NT2/D1 (cell line): ENCODE measurements around the gene ETNK1.

Experiments
- DNase-seq: peaks from one replicate; pipeline ENCODE4 v3.0.0-alpha.2; 2011; ENCODE audit warnings: low read depth, low spot score
- H3K27me3 ChIP-seq: 2 replicates; pipeline ENCODE4 v1.6.0; 2011; ENCODE audit warnings: mild to moderate bottlenecking; ENCODE audit not compliant: insufficient read length, insufficient read depth
- H3K36me3 ChIP-seq: 2 replicates; pipeline ENCODE4 v1.6.1; 2011; ENCODE audit warnings: mild to moderate bottlenecking, low read length, mixed read lengths; ENCODE audit not compliant: insufficient read depth, insufficient read length
- H3K4me1 ChIP-seq: 2 replicates; pipeline ENCODE4 v1.5.1; 2011; ENCODE audit not compliant: insufficient read depth, insufficient read length
- H3K4me3 ChIP-seq: 2 replicates; pipeline ENCODE4 v1.5.1; 2011; ENCODE audit warnings: low read depth; ENCODE audit not compliant: insufficient read length
- H3K9ac ChIP-seq: 2 replicates; pipeline ENCODE4 v1.6.0; 2011; ENCODE audit warnings: low read depth; ENCODE audit not compliant: insufficient read length
- H3K9me3 ChIP-seq: 2 replicates; pipeline ENCODE4 v1.5.1; 2011; ENCODE audit warnings: mild to moderate bottlenecking, low read length; ENCODE audit not compliant: insufficient read depth
- SUZ12 ChIP-seq: IDR thresholded peaks from 2 replicates; pipeline ENCODE4 v1.6.1; 2011; ENCODE audit not compliant: insufficient read length, insufficient read depth; ENCODE audit errors: extremely low read depth
- YY1 ChIP-seq: IDR thresholded peaks from 2 replicates; pipeline ENCODE4 v1.6.1; 2011; ENCODE audit not compliant: insufficient read length, insufficient read depth
- ZNF274 ChIP-seq: IDR thresholded peaks from 2 replicates; pipeline ENCODE4 v1.6.1; 2011; ENCODE audit warnings: mild to moderate bottlenecking, low read depth, low read length

Gene ETNK1

GRCh38 chr12:22709292-22709691 lies 84.3 kb downstream of the ETNK1 start:
- Histone ChIP-seq H3K4me3 (no peak overlapping the region), H3K36me3 (no peaks in the 10 kb centered on the region), H3K9me3 (no peaks in the 10 kb centered on the region), H3K9ac (no peak overlapping the region), H3K27me3 (no peaks in the 10 kb centered on the region), H3K4me1 (no peaks in the 10 kb centered on the region)
- TF ChIP-seq ZNF274, result no peak
- no peak for TF ChIP-seq SUZ12
- TF ChIP-seq YY1, result no peak
- peak; percentile 78 for DNase-seq

GRCh38 chr12:22712083-22712482 lies 87.1 kb downstream of the ETNK1 start:
- Histone ChIP-seq H3K36me3 (no peaks in the 10 kb centered on the region), H3K4me3 (no peak overlapping the region), H3K4me1 (no peaks in the 10 kb centered on the region), H3K9me3 (no peaks in the 10 kb centered on the region), H3K27me3 (no peaks in the 10 kb centered on the region), H3K9ac (no peak overlapping the region)
- no peak for TF ChIP-seq YY1
- no peak for TF ChIP-seq ZNF274
- no peak for TF ChIP-seq SUZ12
- no peak for DNase-seq

DNA sequence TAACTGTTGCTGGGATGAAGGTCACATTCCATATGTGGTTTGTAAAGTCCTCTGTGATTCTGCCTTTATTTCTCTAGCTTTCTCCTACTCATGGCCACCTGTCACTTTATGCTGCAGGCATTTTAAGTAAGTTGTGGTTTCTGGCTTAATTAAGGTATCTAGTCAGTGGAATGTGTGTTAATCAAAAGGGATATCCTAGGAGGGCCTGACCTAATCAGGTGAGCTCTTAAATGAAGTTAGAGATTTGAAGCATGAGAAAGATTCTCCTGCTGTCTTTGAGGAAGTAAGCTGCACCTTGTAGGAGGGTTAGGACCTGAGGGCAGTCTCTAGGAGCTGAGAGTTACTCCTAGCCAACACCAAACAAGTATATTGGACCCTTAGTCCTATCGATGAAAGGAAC lies 90.3 kb downstream of the ETNK1 start:
- TF ChIP-seq ZNF274 (no peak), YY1 (no peak), SUZ12 (no peak)
- Histone ChIP-seq H3K36me3 (no peaks in the 10 kb centered on the region), H3K4me1 (no peaks in the 10 kb centered on the region), H3K27me3 (no peaks in the 10 kb centered on the region), H3K9me3 (no peaks in the 10 kb centered on the region), H3K4me3 (no peak overlapping the region), H3K9ac (no peak overlapping the region)
- DNase-seq, result no peak

DNA sequence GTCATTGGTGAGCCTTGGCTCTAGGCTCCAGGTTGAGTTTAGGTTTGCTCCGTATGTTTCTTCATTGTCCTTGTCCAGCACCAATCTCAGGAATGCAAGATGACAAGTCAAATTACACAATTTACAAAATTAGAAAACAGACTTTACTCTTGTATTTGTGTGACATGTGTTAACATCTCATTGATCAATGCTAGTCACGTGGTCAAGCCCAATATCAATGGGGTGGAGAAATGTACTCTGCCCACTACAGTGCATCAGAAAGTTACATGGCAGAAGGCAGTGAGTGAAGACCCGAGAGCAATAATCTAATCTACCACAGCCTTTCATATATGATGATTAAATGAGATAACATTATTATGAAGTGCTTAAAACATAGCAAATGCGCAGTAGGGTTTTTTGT lies 94.8 kb downstream of the ETNK1 start:
- Histone ChIP-seq H3K9me3 (no peaks in the 10 kb centered on the region), H3K9ac (no peak overlapping the region), H3K4me3 (no peak overlapping the region), H3K36me3 (no peaks in the 10 kb centered on the region), H3K27me3 (no peaks in the 10 kb centered on the region), H3K4me1 (no peaks in the 10 kb centered on the region)
- TF ChIP-seq ZNF274 (no peak), YY1 (no peak), SUZ12 (no peak)
- no peak for DNase-seq

GRCh38 chr12:22722081-22722480 lies 97.1 kb downstream of the ETNK1 start:
- Histone ChIP-seq H3K4me3 (no peak overlapping the region), H3K27me3 (no peaks in the 10 kb centered on the region), H3K9ac (no peak overlapping the region), H3K9me3 (no peaks in the 10 kb centered on the region), H3K4me1 (no peaks in the 10 kb centered on the region), H3K36me3 (no peaks in the 10 kb centered on the region)
- no peak for TF ChIP-seq ZNF274
- TF ChIP-seq YY1, result no peak
- DNase-seq, result no peak

DNA sequence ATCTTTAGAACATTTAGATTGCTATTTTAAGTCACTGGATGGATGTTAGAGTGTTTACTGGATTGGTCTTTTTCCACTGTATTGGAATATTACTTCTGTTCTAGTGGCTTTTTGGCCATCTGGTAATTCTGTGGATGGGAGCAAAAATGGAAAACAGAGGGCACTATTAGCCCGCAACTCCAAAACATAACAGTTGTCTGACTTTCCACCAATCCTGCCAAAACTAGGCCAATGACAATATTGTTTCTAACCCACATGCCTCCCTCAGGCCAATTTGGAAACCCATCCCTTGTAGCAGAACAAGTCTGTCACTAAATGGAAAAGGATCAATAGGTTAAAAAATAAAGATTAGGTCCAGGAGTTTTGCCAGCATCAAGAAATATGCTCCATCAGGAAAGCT lies 97.8 kb downstream of the ETNK1 start:
- Histone ChIP-seq H3K4me1 (no peaks in the 10 kb centered on the region), H3K4me3 (no peak overlapping the region), H3K36me3 (no peaks in the 10 kb centered on the region), H3K27me3 (no peaks in the 10 kb centered on the region), H3K9ac (no peak overlapping the region), H3K9me3 (no peaks in the 10 kb centered on the region)
- TF ChIP-seq YY1 (no peak), SUZ12 (no peak), ZNF274 (no peak)
- DNase-seq, result no peak

- Histone ChIP-seq H3K27me3 (no peaks in the 10 kb centered on the region), H3K36me3 (no peaks in the 10 kb centered on the region), H3K4me3 (no peak overlapping the region), H3K9ac (no peak overlapping the region), H3K9me3 (no peaks in the 10 kb centered on the region), H3K4me1 (no peaks in the 10 kb centered on the region)
- no peak for TF ChIP-seq ZNF274
- no peak for TF ChIP-seq SUZ12
- no peak for TF ChIP-seq YY1
- DNase-seq, result no peak
Measured at GRCh38 chr12:22728987-22729386, 104.0 kb downstream of the ETNK1 start.

DNA sequence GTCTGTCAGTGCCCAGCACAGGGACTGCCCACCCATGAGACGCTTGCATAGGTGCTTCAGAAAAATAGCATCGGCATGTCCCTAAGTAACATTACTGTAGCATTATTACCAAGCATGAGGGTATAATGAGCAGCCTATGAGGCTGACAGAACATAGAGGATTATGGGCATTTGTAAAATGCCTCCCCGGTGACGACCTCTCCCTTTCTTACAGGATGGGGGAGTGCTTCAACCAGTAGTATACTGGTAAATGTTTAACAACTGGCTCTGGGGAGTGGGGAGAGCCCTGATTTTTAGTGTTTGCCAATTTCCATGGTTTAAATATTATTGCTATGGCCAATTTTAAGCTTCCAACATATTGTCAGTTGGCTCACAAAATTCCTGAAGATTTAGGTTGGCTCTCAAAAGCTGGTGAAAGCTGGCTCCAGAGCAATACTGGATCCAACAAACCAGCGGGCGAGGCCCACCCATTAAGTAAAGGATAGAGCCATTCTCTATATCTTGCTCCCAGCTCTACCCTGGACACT lies 104.5 kb downstream of the ETNK1 start:
- Histone ChIP-seq H3K9ac (no peak overlapping the region), H3K9me3 (no peaks in the 10 kb centered on the region), H3K27me3 (no peaks in the 10 kb centered on the region), H3K36me3 (no peaks in the 10 kb centered on the region), H3K4me3 (no peak overlapping the region), H3K4me1 (no peaks in the 10 kb centered on the region)
- no peak for DNase-seq
- TF ChIP-seq ZNF274 (no peak), SUZ12 (no peak), YY1 (no peak)
